ENCODE results near the gene ACD. TPM values are rescaled to one million over a fixed set of nuclear protein-coding genes. Genes with fewer than 3 reads are reported as not detected.
A peak's percentile ranks its signal among the peaks of the same experiment; 100 is the strongest.

ACD gene
- total and polyA plus RNA-seq, 8 donors, result 12.9 to 27.5 (median 23.2) TPM

DNA sequence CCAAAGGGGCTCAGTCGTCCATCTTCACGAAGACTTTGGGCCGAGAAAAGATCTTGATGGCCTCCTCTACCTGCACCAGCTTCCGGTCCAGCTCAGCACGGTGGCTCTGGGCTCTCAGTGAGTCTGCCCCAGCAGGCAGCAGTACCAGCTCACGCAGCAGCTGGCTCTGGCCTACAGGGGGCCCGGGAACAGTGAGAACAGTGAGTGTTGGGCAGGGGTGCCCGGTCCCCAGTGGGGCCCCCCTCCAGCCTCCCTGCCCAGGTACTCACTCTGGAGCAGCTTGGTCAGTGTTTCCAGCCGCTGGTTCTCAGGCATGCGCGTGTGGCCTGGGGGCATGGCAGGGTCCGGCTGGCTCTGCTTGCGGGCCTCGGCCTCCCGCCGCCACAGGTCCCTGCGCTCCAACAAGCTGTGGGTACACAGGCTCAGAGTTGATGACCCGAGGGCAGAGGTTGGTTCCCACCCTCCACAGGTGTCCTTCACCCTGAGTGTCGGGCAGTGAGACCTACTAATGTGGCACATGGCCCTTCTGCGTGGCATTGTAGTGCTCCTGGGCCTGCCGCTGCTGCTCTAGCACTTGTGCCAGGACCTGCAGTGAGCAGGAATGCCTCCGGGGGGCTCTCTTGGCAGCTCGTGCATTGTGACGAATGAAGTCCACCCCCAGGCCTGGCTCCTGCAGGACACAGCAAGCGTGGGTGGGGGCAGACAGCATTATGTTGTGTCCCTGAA lies 3.3 kb upstream of the ACD start:
- Histone ChIP-seq H3K36me3 (peaks cover 0 to 11% of the 10 kb centered on the region in 2 donors), H3K27me3 (no peaks in the 10 kb centered on the region), H3K4me3 (no peak overlapping the region), H3K27ac (no peak overlapping the region), H3K9me3 (no peaks in the 10 kb centered on the region), H3K4me1 (peaks cover 28 to 49% of the 10 kb centered on the region in 2 donors)
- TF ChIP-seq, protein P1, sequence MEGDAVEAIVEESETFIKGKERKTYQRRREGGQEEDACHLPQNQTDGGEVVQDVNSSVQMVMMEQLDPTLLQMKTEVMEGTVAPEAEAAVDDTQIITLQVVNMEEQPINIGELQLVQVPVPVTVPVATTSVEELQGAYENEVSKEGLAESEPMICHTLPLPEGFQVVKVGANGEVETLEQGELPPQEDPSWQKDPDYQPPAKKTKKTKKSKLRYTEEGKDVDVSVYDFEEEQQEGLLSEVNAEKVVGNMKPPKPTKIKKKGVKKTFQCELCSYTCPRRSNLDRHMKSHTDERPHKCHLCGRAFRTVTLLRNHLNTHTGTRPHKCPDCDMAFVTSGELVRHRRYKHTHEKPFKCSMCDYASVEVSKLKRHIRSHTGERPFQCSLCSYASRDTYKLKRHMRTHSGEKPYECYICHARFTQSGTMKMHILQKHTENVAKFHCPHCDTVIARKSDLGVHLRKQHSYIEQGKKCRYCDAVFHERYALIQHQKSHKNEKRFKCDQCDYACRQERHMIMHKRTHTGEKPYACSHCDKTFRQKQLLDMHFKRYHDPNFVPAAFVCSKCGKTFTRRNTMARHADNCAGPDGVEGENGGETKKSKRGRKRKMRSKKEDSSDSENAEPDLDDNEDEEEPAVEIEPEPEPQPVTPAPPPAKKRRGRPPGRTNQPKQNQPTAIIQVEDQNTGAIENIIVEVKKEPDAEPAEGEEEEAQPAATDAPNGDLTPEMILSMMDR (IDR thresholded peaks at IDR 0.05), result peak in 1 of 2 donors; percentile 31
- intact Hi-C loops (cut with DNase I), result no loop called here
- no peak for ATAC-seq
- peak in 1 of 4 donors; percentile 73 for DNase-seq

DNA sequence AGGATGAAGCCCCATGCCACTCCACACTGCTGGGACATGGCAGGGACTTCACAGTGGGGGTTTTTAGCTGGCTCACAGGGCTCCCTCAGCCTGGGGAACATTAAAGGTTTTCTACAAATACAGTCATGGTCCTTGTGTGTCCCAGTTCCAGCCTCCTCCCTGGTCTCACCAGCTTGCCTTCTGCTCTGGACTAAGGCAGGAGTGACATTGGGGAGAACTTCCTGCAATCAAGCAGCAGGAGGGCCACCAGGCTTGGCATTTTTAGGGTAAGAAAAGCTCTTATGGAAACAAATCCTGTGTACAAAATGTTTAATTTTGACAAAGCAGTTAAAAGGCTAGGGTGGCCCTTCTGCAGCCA lies 2.6 kb upstream of the ACD start:
- Histone ChIP-seq H3K4me1 (peaks cover 23 to 42% of the 10 kb centered on the region in 2 donors), H3K36me3 (peaks cover 0 to 18% of the 10 kb centered on the region in 2 donors), H3K9me3 (no peaks in the 10 kb centered on the region), H3K27ac (no peak overlapping the region), H3K4me3 (no peak overlapping the region), H3K27me3 (no peaks in the 10 kb centered on the region)
- DNase-seq (no peak), ATAC-seq (no peak)
- TF ChIP-seq, protein P1 (IDR thresholded peaks at IDR 0.05), result no peak
- intact Hi-C loops (cut with DNase I), result no loop called here

DNA sequence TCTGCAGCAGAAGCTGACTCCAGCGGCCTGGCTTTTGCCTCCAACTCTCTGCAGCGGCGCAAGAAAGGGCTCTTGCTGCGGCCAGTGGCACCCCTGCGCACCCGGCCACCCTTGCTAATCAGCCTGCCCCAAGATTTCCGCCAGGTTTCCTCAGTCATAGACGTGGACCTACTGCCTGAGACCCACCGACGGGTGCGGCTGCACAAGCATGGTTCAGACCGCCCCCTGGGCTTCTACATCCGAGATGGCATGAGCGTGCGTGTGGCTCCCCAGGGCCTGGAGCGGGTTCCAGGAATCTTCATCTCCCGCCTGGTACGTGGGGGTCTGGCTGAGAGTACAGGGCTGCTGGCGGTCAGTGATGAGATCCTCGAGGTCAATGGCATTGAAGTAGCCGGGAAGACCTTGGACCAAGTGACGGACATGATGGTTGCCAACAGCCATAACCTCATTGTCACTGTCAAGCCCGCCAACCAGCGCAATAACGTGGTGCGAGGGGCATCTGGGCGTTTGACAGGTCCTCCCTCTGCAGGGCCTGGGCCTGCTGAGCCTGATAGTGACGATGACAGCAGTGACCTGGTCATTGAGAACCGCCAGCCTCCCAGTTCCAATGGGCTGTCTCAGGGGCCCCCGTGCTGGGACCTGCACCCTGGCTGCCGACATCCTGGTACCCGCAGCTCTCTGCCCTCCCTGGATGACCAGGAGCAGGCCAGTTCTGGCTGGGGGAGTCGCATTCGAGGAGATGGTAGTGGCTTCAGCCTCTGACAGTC lies 2.0 kb upstream of the ACD start:
- peak in 1 of 4 donors; percentile 78 for DNase-seq

DNA sequence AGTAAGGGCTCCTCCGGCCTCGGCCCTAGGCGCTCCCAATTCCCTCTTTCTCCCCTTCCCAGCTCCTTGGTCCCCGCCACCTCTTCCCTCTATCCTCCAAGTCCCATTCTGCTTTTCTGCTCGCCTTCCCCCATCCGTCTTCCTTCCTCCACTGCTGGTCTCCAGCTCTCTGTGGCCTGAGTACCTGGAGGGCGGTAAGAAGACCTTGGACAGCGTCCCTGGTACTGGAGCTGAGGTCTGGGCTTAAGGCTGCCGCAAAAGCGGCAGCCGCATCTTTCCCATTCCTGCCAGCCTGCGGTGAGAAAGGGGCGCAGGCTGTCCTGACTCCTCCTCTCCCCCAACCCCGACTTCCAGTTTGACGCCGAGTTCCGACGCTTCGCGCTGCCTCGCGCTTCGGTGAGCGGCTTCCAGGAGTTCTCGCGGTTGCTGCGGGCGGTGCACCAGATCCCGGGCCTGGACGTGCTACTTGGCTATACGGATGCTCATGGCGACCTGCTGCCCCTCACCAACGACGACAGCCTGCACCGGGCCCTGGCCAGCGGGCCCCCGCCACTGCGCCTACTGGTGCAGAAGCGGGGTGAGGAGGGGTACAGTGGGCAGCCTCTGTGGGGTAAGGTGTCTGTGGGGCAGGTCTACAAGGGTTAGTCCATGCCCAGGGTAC lies 1.2 kb upstream of the ACD start:
- TF ChIP-seq, protein P1 (IDR thresholded peaks at IDR 0.05), result no peak
- peak in 2 of 4 donors; percentile 51 to 81 for DNase-seq
- Histone ChIP-seq H3K27ac (peak overlapping the region in 1 of 2 donors; percentile 98), H3K36me3 (peaks cover 0 to 32% of the 10 kb centered on the region in 2 donors), H3K9me3 (no peaks in the 10 kb centered on the region), H3K4me3 (peak overlapping the region; percentile 83 to 96), H3K4me1 (peaks cover 17 to 31% of the 10 kb centered on the region in 2 donors), H3K27me3 (no peaks in the 10 kb centered on the region)
- ATAC-seq, result no peak
- intact Hi-C loops (cut with DNase I), result no loop called here

More for the DNA sequence above, 2.0 kb upstream of the ACD start:
- no peak for ATAC-seq
- Histone ChIP-seq H3K4me1 (peaks cover 17 to 37% of the 10 kb centered on the region in 2 donors), H3K4me3 (no peak overlapping the region), H3K27me3 (no peaks in the 10 kb centered on the region), H3K36me3 (peaks cover 0 to 23% of the 10 kb centered on the region in 2 donors), H3K27ac (no peak overlapping the region), H3K9me3 (no peaks in the 10 kb centered on the region)
- TF ChIP-seq, protein P1 (IDR thresholded peaks at IDR 0.05), result no peak
- intact Hi-C loops (cut with DNase I), result no loop called here

All from left lung (tissue), 10 donors.